Measurements from ENCODE around the gene SSBP3.

SSBP3 gene

GRCh38 chr1:54365847-54366246 lies 40.3 kb downstream of the SSBP3 start:
- no peaks in the 10 kb centered on the region for H3K9me3 ChIP-seq (ENCODE audit: insufficient read depth, low read length)
- no peak overlapping the region for H3K4me3 ChIP-seq (ENCODE audit: low read length)
- no peaks in the 10 kb centered on the region for H3K27me3 ChIP-seq (ENCODE audit: low read depth, low read length)
- no peaks in the 10 kb centered on the region for H3K79me2 ChIP-seq (ENCODE audit: low read length)
- no peak for TF ChIP-seq EZH2phosphoT487 (IDR thresholded peaks at IDR 0.05; ENCODE audit: low read depth)
- TF ChIP-seq, protein P1, sequence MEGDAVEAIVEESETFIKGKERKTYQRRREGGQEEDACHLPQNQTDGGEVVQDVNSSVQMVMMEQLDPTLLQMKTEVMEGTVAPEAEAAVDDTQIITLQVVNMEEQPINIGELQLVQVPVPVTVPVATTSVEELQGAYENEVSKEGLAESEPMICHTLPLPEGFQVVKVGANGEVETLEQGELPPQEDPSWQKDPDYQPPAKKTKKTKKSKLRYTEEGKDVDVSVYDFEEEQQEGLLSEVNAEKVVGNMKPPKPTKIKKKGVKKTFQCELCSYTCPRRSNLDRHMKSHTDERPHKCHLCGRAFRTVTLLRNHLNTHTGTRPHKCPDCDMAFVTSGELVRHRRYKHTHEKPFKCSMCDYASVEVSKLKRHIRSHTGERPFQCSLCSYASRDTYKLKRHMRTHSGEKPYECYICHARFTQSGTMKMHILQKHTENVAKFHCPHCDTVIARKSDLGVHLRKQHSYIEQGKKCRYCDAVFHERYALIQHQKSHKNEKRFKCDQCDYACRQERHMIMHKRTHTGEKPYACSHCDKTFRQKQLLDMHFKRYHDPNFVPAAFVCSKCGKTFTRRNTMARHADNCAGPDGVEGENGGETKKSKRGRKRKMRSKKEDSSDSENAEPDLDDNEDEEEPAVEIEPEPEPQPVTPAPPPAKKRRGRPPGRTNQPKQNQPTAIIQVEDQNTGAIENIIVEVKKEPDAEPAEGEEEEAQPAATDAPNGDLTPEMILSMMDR (IDR thresholded peaks at IDR 0.05; ENCODE audit: low read depth, low read length) = no peak
- H4K20me1 ChIP-seq (ENCODE audit: insufficient read depth, low read length) = no peaks in the 10 kb centered on the region
- H3K9ac ChIP-seq (ENCODE audit: low read length) = no peak overlapping the region
- H3K27ac ChIP-seq (ENCODE audit: low read length) = no peak overlapping the region
- no peak overlapping the region for H2AFZ ChIP-seq (ENCODE audit: low read depth, low read length)
- H3K36me3 ChIP-seq (replicated peaks; ENCODE audit: low read depth, low read length) = no peaks in the 10 kb centered on the region
- H3K4me1 ChIP-seq (ENCODE audit: low read length) = no peaks in the 10 kb centered on the region
- no peak overlapping the region for H3K4me2 ChIP-seq (ENCODE audit: low read length)

- H3K4me3 ChIP-seq (ENCODE audit: low read length) = no peak overlapping the region
- H3K4me1 ChIP-seq (ENCODE audit: low read length) = no peaks in the 10 kb centered on the region
- H3K27me3 ChIP-seq (ENCODE audit: low read depth, low read length) = no peaks in the 10 kb centered on the region
- no peaks in the 10 kb centered on the region for H4K20me1 ChIP-seq (ENCODE audit: insufficient read depth, low read length)
- H3K4me2 ChIP-seq (ENCODE audit: low read length) = no peak overlapping the region
- H3K79me2 ChIP-seq (ENCODE audit: low read length) = no peaks in the 10 kb centered on the region
- H3K36me3 ChIP-seq (replicated peaks; ENCODE audit: low read depth, low read length) = no peaks in the 10 kb centered on the region
- H3K27ac ChIP-seq (ENCODE audit: low read length) = no peak overlapping the region
- H2AFZ ChIP-seq (ENCODE audit: low read depth, low read length) = no peak overlapping the region
- no peak overlapping the region for H3K9ac ChIP-seq (ENCODE audit: low read length)
- TF ChIP-seq, protein P1 (IDR thresholded peaks at IDR 0.05; ENCODE audit: low read depth, low read length) = no peak
- TF ChIP-seq EZH2phosphoT487 (IDR thresholded peaks at IDR 0.05; ENCODE audit: low read depth) = no peak
- no peaks in the 10 kb centered on the region for H3K9me3 ChIP-seq (ENCODE audit: insufficient read depth, low read length)
These were observed 40.8 kb downstream of the SSBP3 start for GRCh38 chr1:54365398-54365797.

- Histone ChIP-seq H3K4me2 (ENCODE audit: low read length) (no peak overlapping the region), H3K4me3 (ENCODE audit: low read length) (no peak overlapping the region), H3K36me3 (replicated peaks; ENCODE audit: low read depth, low read length) (no peaks in the 10 kb centered on the region), H3K27ac (ENCODE audit: low read length) (no peak overlapping the region), H4K20me1 (ENCODE audit: insufficient read depth, low read length) (no peaks in the 10 kb centered on the region), H3K9me3 (ENCODE audit: insufficient read depth, low read length) (no peaks in the 10 kb centered on the region), H3K9ac (ENCODE audit: low read length) (no peak overlapping the region), H3K4me1 (ENCODE audit: low read length) (no peaks in the 10 kb centered on the region), H3K79me2 (ENCODE audit: low read length) (no peaks in the 10 kb centered on the region), H2AFZ (ENCODE audit: low read depth, low read length) (no peak overlapping the region), H3K27me3 (ENCODE audit: low read depth, low read length) (no peaks in the 10 kb centered on the region)
- no peak for TF ChIP-seq EZH2phosphoT487 (IDR thresholded peaks at IDR 0.05; ENCODE audit: low read depth)
- TF ChIP-seq, protein P1 (IDR thresholded peaks at IDR 0.05; ENCODE audit: low read depth, low read length) = no peak
These were observed 41.2 kb downstream of the SSBP3 start for GRCh38 chr1:54364995-54365394.

DNA sequence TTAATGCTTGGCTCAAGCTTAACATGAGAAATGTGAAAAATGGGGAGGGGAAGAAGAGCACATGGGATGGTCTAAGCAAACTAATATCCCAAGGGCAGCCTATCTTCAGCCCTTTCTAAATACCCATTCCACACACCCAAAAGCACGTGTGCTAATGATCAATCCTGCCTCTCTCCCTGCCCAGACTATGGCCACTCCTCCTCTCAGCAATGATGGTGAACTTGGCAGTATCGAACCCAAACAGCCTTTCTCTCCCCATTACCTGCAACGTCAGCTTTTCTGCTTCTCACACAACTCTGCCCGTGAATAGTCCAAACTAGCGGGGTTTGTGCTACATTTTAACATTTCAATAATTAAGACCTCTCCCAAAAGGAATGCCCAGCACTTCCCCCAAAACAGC lies 41.6 kb downstream of the SSBP3 start:
- Histone ChIP-seq H3K9me3 (ENCODE audit: insufficient read depth, low read length) (no peaks in the 10 kb centered on the region), H3K27me3 (ENCODE audit: low read depth, low read length) (no peaks in the 10 kb centered on the region), H3K4me1 (ENCODE audit: low read length) (no peaks in the 10 kb centered on the region), H2AFZ (ENCODE audit: low read depth, low read length) (no peak overlapping the region), H3K4me2 (ENCODE audit: low read length) (no peak overlapping the region), H4K20me1 (ENCODE audit: insufficient read depth, low read length) (no peaks in the 10 kb centered on the region), H3K79me2 (ENCODE audit: low read length) (no peaks in the 10 kb centered on the region), H3K36me3 (replicated peaks; ENCODE audit: low read depth, low read length) (no peaks in the 10 kb centered on the region), H3K4me3 (ENCODE audit: low read length) (no peak overlapping the region), H3K9ac (ENCODE audit: low read length) (no peak overlapping the region), H3K27ac (ENCODE audit: low read length) (no peak overlapping the region)
- TF ChIP-seq, protein P1 (IDR thresholded peaks at IDR 0.05; ENCODE audit: low read depth, low read length) = no peak
- no peak for TF ChIP-seq EZH2phosphoT487 (IDR thresholded peaks at IDR 0.05; ENCODE audit: low read depth)
